GM23338 (cell line): ENCODE measurements around the gene RPS6KA3. TPM values are rescaled to one million over a fixed set of nuclear protein-coding genes. Genes with fewer than 3 reads are reported as not detected.

Experiments
- ATAC-seq: fragments of 200-7000 bp; cut with Tn5 transposase; 3 replicates; pipeline ENCODE4 v1.9.1; 2020
- DNase-seq: peaks from one replicate; pipeline ENCODE4 v3.0.0-alpha.2; 2015; ENCODE audit warnings: low spot score
- H2AFZ ChIP-seq: fragments of 200-600 bp; sonication (generic); 2 replicates; pipeline ENCODE4 v1.8.0; 2016; ENCODE audit warnings: antibody characterized with exemption, mild to moderate bottlenecking, moderate library complexity
- H3F3A ChIP-seq: fragments of 200-600 bp; sonication (generic); replicated peaks from 2 replicates; pipeline ENCODE4 v1.8.0; 2017; ENCODE audit warnings: antibody characterized with exemption, mixed run types, low read depth
- H3K27ac ChIP-seq: fragments of 200-600 bp; sonication (generic); 2 replicates; pipeline ENCODE4 v1.6.1; 2016; ENCODE audit warnings: low read depth
- H3K27me3 ChIP-seq: fragments of 200-600 bp; sonication (generic); 2 replicates; pipeline ENCODE4 v1.8.0; 2016; ENCODE audit warnings: mild to moderate bottlenecking, mixed run types, moderate library complexity; ENCODE audit not compliant: insufficient read depth
- H3K36me3 ChIP-seq: fragments of 200-600 bp; sonication (generic); 2 replicates; pipeline ENCODE4 v1.8.0; 2016; ENCODE audit warnings: mild to moderate bottlenecking; ENCODE audit not compliant: insufficient read depth
- H3K4me1 ChIP-seq: fragments of 200-600 bp; sonication (generic); 2 replicates; pipeline ENCODE4 v1.8.0; 2016; ENCODE audit warnings: mild to moderate bottlenecking, moderate library complexity; ENCODE audit not compliant: insufficient read depth
- H3K4me2 ChIP-seq: fragments of 200-600 bp; sonication (generic); 2 replicates; pipeline ENCODE4 v1.7.1; 2017; ENCODE audit warnings: mixed run types
- H3K4me3 ChIP-seq: fragments of 200-600 bp; sonication (generic); 2 replicates; pipeline ENCODE4 v1.6.1; 2016; ENCODE audit warnings: mixed run types
- H3K79me2 ChIP-seq: fragments of 200-600 bp; sonication (generic); replicated peaks from 2 replicates; pipeline ENCODE4 v1.8.0; 2017; ENCODE audit warnings: mild to moderate bottlenecking; ENCODE audit not compliant: insufficient read depth
- H3K9me2 ChIP-seq: fragments of 200-600 bp; sonication (generic); 2 replicates; pipeline ENCODE4 v1.8.0; 2017; ENCODE audit not compliant: insufficient read depth
- H4K20me1 ChIP-seq: fragments of 200-600 bp; sonication (generic); replicated peaks from 2 replicates; pipeline ENCODE4 v1.8.0; 2017; ENCODE audit warnings: mild to moderate bottlenecking; ENCODE audit not compliant: insufficient read depth
- H3K27ac Mint-ChIP-seq: 2 replicates; pipeline ENCODE4 v1.8.0; 2020; ENCODE audit warnings: inconsistent platforms, mild to moderate bottlenecking, moderate library complexity, mixed read lengths
- H3K27me3 Mint-ChIP-seq: 3 replicates; pipeline ENCODE4 v1.8.0; 2022; ENCODE audit warnings: low read depth, mild to moderate bottlenecking, moderate library complexity, mixed read lengths, inconsistent platforms; ENCODE audit not compliant: insufficient read depth, poor library complexity
- H3K36me3 Mint-ChIP-seq: 3 replicates; pipeline ENCODE4 v1.8.0; 2021; ENCODE audit warnings: low read depth, mild to moderate bottlenecking, inconsistent platforms, moderate library complexity, mixed read lengths
- H3K4me1 Mint-ChIP-seq: 3 replicates; pipeline ENCODE4 v1.8.0; 2020; ENCODE audit warnings: mild to moderate bottlenecking, inconsistent platforms, mixed read lengths
- H3K4me3 Mint-ChIP-seq: 3 replicates; pipeline ENCODE4 v1.8.0; 2021; ENCODE audit warnings: moderate library complexity, mild to moderate bottlenecking, inconsistent platforms, mixed read lengths
- H3K9me3 Mint-ChIP-seq: 3 replicates; pipeline ENCODE4 v1.8.0; 2020; ENCODE audit warnings: moderate library complexity, mild to moderate bottlenecking, inconsistent platforms, mixed read lengths
- CREB1 ChIP-seq: fragments of 250-450 bp; sonication (Bioruptor Pico); IDR thresholded peaks from 2 replicates; pipeline ENCODE4 v1.5.0; 2020; ENCODE audit warnings: low read depth, mild to moderate bottlenecking, moderate library complexity
- EZH2 ChIP-seq: fragments of 200-600 bp; sonication (generic); IDR thresholded peaks from one replicate; pipeline ENCODE4 v1.8.0; 2017; ENCODE audit warnings: antibody characterized with exemption, mild to moderate bottlenecking, low read depth; ENCODE audit not compliant: unreplicated experiment
- EZH2phosphoT487 ChIP-seq: fragments of 200-600 bp; sonication (generic); IDR thresholded peaks from one replicate; pipeline ENCODE4 v1.8.1; 2018; ENCODE audit warnings: antibody characterized with exemption; ENCODE audit not compliant: unreplicated experiment
- JUNB ChIP-seq: IDR thresholded peaks from one replicate; pipeline ENCODE4 v1.6.1; 2016; ENCODE audit warnings: antibody characterized with exemption; ENCODE audit not compliant: unreplicated experiment
- NANOG ChIP-seq: IDR thresholded peaks from 2 replicates; pipeline ENCODE4 v1.6.1; 2016; ENCODE audit warnings: antibody characterized with exemption, borderline replicate concordance
- POLR2AphosphoS5 ChIP-seq: IDR thresholded peaks from 2 replicates; pipeline ENCODE4 v1.6.1; 2016; ENCODE audit warnings: antibody characterized with exemption, low read depth
- ZNF114 ChIP-seq: fragments of 250-450 bp; sonication (Bioruptor Pico); IDR thresholded peaks from 2 replicates; pipeline ENCODE4 v1.5.0; 2020; ENCODE audit warnings: mild to moderate bottlenecking, moderate library complexity
- ZNF331 ChIP-seq: fragments of 250-450 bp; sonication (Bioruptor Pico); IDR thresholded peaks from 2 replicates; pipeline ENCODE4 v1.5.0; 2020; ENCODE audit warnings: low read depth, mild to moderate bottlenecking, moderate library complexity
- polyA plus RNA-seq: library from polyadenylated mRNA; unstranded; fragments of >200 nt; fragmentation: Nextera tagmentation; extraction: Ambion mirVana; gene quantifications from 2 replicates; pipeline ENCODE4 v1.2.1, GENCODE V29; 2016
- total RNA-seq: library from RNA; depleted of rRNA; stranded (reverse); fragments of >200 nt; shearing (Covaris generic); gene quantifications from 2 replicates; pipeline ENCODE4 v1.2.3, GENCODE V29; 2014
- TF ChIP-seq, protein P1 (sequence below): fragments of 250-450 bp; sonication (Bioruptor Pico); IDR thresholded peaks from 2 replicates; pipeline ENCODE4 v1.5.0; 2020; ENCODE audit warnings: mild to moderate bottlenecking, moderate library complexity
- TF ChIP-seq, protein P2 (sequence below), 2 experiments: fragments of 200-600 bp in 1 of 2; sonication (generic) in 1 of 2; conservative IDR thresholded peaks; 2 replicates each; pipeline versions ENCODE4 v1.5.1 to v1.6.1; 2016 to 2017; ENCODE audit warnings: antibody characterized with exemption in 2 of 2, low read depth in 2 of 2, mild to moderate bottlenecking in 2 of 2, moderate library complexity in 1 of 2

The RPS6KA3 gene
- total and polyA plus RNA-seq, 2 experiments from 2014 or later, result 3.2 to 12.2 TPM

DNA sequence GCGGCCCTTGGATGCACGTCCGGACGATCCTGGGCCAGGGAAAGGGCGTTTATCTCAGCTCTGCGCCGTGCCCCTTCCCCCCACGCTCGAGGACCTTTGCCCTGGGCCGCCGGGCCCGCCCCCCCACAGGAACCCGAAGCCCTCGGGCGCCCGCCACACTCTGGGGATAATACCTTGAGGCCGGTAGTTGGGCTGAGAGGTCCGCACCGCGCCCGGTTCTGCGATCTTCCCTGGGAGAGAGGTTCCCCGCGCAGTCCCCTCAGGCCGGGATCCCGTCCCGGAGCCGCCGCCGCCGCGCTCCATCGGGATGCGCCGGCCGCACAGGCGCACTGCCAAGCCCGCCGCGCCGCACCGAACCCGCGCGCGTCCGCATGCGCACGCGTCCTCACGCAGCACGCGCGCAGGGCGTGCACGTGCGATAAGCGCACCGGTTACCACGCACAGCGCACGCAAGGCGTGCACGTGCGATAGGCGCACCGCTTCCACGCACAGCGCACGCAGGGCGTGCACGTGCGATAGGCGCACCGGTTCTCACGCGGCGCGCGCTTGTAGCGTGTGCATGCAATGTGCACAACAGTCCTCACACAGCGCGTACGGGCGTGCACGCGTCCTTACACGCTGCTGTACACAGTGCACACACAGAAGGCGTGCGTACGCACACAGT, 150.0 kb downstream of the RPS6KA3 start, which contains the start of gene MAP7D2 (continued):
- TF ChIP-seq, protein P1, sequence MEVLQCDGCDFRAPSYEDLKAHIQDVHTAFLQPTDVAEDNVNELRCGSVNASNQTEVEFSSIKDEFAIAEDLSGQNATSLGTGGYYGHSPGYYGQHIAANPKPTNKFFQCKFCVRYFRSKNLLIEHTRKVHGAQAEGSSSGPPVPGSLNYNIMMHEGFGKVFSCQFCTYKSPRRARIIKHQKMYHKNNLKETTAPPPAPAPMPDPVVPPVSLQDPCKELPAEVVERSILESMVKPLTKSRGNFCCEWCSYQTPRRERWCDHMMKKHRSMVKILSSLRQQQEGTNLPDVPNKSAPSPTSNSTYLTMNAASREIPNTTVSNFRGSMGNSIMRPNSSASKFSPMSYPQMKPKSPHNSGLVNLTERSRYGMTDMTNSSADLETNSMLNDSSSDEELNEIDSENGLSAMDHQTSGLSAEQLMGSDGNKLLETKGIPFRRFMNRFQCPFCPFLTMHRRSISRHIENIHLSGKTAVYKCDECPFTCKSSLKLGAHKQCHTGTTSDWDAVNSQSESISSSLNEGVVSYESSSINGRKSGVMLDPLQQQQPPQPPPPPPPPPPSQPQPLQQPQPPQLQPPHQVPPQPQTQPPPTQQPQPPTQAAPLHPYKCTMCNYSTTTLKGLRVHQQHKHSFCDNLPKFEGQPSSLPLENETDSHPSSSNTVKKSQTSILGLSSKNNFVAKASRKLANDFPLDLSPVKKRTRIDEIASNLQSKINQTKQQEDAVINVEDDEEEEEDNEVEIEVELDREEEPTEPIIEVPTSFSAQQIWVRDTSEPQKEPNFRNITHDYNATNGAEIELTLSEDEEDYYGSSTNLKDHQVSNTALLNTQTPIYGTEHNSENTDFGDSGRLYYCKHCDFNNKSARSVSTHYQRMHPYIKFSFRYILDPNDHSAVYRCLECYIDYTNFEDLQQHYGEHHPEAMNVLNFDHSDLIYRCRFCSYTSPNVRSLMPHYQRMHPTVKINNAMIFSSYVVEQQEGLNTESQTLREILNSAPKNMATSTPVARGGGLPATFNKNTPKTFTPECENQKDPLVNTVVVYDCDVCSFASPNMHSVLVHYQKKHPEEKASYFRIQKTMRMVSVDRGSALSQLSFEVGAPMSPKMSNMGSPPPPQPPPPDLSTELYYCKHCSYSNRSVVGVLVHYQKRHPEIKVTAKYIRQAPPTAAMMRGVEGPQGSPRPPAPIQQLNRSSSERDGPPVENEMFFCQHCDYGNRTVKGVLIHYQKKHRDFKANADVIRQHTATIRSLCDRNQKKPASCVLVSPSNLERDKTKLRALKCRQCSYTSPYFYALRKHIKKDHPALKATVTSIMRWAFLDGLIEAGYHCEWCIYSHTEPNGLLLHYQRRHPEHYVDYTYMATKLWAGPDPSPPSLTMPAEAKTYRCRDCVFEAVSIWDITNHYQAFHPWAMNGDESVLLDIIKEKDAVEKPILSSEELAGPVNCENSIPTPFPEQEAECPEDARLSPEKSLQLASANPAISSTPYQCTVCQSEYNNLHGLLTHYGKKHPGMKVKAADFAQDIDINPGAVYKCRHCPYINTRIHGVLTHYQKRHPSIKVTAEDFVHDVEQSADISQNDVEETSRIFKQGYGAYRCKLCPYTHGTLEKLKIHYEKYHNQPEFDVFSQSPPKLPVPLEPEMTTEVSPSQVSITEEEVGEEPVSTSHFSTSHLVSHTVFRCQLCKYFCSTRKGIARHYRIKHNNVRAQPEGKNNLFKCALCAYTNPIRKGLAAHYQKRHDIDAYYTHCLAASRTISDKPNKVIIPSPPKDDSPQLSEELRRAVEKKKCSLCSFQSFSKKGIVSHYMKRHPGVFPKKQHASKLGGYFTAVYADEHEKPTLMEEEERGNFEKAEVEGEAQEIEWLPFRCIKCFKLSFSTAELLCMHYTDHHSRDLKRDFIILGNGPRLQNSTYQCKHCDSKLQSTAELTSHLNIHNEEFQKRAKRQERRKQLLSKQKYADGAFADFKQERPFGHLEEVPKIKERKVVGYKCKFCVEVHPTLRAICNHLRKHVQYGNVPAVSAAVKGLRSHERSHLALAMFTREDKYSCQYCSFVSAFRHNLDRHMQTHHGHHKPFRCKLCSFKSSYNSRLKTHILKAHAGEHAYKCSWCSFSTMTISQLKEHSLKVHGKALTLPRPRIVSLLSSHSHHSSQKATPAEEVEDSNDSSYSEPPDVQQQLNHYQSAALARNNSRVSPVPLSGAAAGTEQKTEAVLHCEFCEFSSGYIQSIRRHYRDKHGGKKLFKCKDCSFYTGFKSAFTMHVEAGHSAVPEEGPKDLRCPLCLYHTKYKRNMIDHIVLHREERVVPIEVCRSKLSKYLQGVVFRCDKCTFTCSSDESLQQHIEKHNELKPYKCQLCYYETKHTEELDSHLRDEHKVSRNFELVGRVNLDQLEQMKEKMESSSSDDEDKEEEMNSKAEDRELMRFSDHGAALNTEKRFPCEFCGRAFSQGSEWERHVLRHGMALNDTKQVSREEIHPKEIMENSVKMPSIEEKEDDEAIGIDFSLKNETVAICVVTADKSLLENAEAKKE (CRISPR knock-in tag), result no peak

DNA sequence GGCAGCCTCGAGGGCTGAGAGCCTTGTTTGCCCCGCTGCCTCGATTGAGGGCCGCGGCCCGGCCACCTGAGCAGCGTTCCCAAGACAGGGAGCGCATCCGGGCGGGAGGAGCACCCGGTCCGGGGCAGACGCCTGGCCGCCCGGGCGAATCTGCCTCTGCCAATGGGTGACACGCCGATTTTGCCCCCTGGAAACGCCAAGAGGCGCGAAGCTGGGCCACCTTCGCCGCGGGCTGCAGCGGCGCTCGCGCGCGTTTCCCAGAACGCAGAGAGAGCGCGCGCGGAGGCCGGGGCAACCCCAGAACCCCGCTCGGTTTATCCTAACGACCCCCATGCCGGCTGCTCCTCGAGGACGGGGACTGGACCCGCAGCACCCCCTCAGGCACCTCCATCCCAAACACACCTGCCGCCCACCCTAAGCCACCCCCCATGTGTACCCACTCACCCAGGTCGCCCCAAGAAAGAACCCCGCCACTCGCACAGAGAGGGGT, 150.6 kb downstream of the RPS6KA3 start:
- peak overlapping the region; percentile 50 for H3K4me3 ChIP-seq
- H4K20me1 ChIP-seq, result no peaks in the 10 kb centered on the region
- peak overlapping the region; percentile 72 for H3K4me2 ChIP-seq
- DNase-seq, result peak; percentile 51
- H3F3A ChIP-seq, result no peaks in the 10 kb centered on the region
- H3K27ac ChIP-seq, result no peak overlapping the region
- Mint-ChIP-seq H3K9me3 (no peaks in the 10 kb centered on the region), H3K27ac (no peak overlapping the region), H3K4me3 (peak overlapping the region; percentile 71), H3K36me3 (no peaks in the 10 kb centered on the region), H3K4me1 (peaks cover 11% of the 10 kb centered on the region; the same call in 2 of the 3 replicates), H3K27me3 (peaks cover 22% of the 10 kb centered on the region)
- H3K27me3 ChIP-seq, result peaks cover 34% of the 10 kb centered on the region
- no peak for TF ChIP-seq ZNF114 (CRISPR knock-in tag)
- TF ChIP-seq NANOG, result no peak
- TF ChIP-seq POLR2AphosphoS5, result no peak
- no peak for TF ChIP-seq ZNF331 (CRISPR knock-in tag)
- no peak for TF ChIP-seq EZH2phosphoT487
- TF ChIP-seq EZH2, result no peak
- TF ChIP-seq, protein P2, sequence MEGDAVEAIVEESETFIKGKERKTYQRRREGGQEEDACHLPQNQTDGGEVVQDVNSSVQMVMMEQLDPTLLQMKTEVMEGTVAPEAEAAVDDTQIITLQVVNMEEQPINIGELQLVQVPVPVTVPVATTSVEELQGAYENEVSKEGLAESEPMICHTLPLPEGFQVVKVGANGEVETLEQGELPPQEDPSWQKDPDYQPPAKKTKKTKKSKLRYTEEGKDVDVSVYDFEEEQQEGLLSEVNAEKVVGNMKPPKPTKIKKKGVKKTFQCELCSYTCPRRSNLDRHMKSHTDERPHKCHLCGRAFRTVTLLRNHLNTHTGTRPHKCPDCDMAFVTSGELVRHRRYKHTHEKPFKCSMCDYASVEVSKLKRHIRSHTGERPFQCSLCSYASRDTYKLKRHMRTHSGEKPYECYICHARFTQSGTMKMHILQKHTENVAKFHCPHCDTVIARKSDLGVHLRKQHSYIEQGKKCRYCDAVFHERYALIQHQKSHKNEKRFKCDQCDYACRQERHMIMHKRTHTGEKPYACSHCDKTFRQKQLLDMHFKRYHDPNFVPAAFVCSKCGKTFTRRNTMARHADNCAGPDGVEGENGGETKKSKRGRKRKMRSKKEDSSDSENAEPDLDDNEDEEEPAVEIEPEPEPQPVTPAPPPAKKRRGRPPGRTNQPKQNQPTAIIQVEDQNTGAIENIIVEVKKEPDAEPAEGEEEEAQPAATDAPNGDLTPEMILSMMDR (conservative IDR thresholded peaks at IDR 0.05; ENCODE audit: low read depth in 2 of 2), result no peak
- TF ChIP-seq JUNB, result no peak
- TF ChIP-seq CREB1 (CRISPR knock-in tag), result no peak
- H2AFZ ChIP-seq, result peak overlapping the region; percentile 76
- no peaks in the 10 kb centered on the region for H3K79me2 ChIP-seq
- peak; percentile 72 for ATAC-seq
- no peaks in the 10 kb centered on the region for H3K9me2 ChIP-seq
- H3K4me1 ChIP-seq, result no peaks in the 10 kb centered on the region
- no peaks in the 10 kb centered on the region for H3K36me3 ChIP-seq
